ENCODE measurements around the gene FAM81B. TPM values are rescaled to one million over a fixed set of nuclear protein-coding genes. Genes with fewer than 3 reads are reported as not detected.
"Not testable (repeated sequence)": the region's sequence is repeated elsewhere in the genome, so short reads cannot be mapped to it uniquely, and the experiment has no call there.

The FAM81B gene
- total RNA-seq, 1 donor from 2014 or later, result not detected

DNA sequence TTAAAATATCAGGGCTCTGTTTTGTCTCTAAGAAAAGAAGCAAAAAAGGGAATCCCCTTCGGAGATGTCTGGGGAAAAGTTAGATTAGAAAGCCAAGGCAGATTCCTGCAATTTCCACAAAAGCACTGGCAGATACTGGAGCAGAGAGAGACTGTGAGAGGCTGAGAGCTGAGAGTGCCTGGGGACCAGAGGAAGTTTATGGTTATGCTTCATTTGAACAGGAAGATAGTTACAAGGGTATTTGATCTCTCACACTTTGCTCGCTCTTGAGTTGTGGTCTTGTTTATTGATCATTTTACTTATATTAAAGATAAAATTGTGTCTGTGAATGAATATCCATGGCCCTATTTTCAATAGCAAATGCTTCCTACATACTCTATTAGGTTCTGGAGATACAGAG, 32.8 kb upstream of the FAM81B start:
- Mint-ChIP-seq H3K9me3 (peaks cover 2% of the 10 kb centered on the region), H3K36me3 (ENCODE audit: low read depth) (no peaks in the 10 kb centered on the region), H3K4me1 (peaks cover 13% of the 10 kb centered on the region), H3K4me3 (peak overlapping the region; percentile 36), H3K27ac (no peak overlapping the region), H3K27me3 (no peaks in the 10 kb centered on the region)
- POLR2A ChIA-PET, result no interaction called here
- intact Hi-C loops (cut with micrococcal nuclease), result no loop called here
- ATAC-seq (ENCODE audit: low read depth) (no peak), DNase-seq (no peak)
- TF ChIP-seq, protein P1, sequence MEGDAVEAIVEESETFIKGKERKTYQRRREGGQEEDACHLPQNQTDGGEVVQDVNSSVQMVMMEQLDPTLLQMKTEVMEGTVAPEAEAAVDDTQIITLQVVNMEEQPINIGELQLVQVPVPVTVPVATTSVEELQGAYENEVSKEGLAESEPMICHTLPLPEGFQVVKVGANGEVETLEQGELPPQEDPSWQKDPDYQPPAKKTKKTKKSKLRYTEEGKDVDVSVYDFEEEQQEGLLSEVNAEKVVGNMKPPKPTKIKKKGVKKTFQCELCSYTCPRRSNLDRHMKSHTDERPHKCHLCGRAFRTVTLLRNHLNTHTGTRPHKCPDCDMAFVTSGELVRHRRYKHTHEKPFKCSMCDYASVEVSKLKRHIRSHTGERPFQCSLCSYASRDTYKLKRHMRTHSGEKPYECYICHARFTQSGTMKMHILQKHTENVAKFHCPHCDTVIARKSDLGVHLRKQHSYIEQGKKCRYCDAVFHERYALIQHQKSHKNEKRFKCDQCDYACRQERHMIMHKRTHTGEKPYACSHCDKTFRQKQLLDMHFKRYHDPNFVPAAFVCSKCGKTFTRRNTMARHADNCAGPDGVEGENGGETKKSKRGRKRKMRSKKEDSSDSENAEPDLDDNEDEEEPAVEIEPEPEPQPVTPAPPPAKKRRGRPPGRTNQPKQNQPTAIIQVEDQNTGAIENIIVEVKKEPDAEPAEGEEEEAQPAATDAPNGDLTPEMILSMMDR (IDR thresholded peaks at IDR 0.05), result no peak
- CTCF ChIA-PET, result no interaction called here

DNA sequence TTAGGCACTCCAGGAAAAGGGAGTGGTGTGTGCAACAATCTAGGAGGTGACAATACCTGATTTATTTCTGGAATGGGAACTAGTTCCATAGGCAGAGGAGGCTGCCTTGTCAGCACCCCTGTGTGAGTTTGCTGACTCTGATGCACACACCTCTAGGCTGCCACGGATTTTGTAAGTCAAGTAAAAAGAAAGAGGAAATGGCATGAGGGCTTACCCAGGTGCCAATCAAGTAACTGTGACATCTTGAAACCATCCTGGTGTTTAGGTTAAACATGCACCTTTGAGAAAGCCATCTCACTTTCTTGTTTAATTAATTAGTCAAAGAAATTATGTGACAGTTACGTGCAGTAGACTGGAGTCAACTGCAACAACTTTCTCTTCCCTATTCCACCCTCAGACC, 32.3 kb upstream of the FAM81B start:
- intact Hi-C loops (cut with micrococcal nuclease), result no loop called here
- Mint-ChIP-seq H3K9me3 (peaks cover 5% of the 10 kb centered on the region), H3K27ac (no peak overlapping the region), H3K27me3 (no peaks in the 10 kb centered on the region), H3K4me3 (peak overlapping the region; percentile 36), H3K4me1 (peaks cover 13% of the 10 kb centered on the region), H3K36me3 (ENCODE audit: low read depth) (no peaks in the 10 kb centered on the region)
- CTCF ChIA-PET, result no interaction called here
- POLR2A ChIA-PET, result no interaction called here
- TF ChIP-seq, protein P1 (IDR thresholded peaks at IDR 0.05), result no peak
- DNase-seq, result no peak
- ATAC-seq (ENCODE audit: low read depth), result no peak

DNA sequence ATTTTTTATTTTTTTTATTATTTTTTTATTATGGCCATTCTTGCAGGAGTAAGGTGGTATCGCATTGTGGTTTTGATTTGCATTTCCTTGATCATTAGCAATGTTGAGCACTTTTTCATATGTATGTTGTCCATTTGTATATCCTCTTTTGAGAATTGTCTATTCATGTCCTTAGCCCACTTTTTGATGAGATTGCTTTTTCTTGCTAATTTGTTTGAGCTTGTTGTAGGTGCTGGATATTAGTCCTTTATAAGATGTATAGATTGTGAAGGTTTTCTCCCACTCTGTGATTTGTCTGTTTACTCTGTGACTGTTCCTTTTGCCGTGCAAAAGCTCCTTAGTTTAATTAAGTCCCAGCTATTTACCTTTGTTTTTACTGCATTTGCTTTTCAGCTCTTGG, 30.5 kb upstream of the FAM81B start:
- intact Hi-C loops (cut with micrococcal nuclease); H3K27me3 Mint-ChIP-seq; H3K4me3 Mint-ChIP-seq; CTCF ChIA-PET; POLR2A ChIA-PET; H3K36me3 Mint-ChIP-seq (ENCODE audit: low read depth); ATAC-seq (ENCODE audit: low read depth); DNase-seq; H3K27ac Mint-ChIP-seq: not testable (repeated sequence)
- Mint-ChIP-seq H3K9me3 (peaks cover 17% of the 10 kb centered on the region), H3K4me1 (peaks cover 13% of the 10 kb centered on the region)

DNA sequence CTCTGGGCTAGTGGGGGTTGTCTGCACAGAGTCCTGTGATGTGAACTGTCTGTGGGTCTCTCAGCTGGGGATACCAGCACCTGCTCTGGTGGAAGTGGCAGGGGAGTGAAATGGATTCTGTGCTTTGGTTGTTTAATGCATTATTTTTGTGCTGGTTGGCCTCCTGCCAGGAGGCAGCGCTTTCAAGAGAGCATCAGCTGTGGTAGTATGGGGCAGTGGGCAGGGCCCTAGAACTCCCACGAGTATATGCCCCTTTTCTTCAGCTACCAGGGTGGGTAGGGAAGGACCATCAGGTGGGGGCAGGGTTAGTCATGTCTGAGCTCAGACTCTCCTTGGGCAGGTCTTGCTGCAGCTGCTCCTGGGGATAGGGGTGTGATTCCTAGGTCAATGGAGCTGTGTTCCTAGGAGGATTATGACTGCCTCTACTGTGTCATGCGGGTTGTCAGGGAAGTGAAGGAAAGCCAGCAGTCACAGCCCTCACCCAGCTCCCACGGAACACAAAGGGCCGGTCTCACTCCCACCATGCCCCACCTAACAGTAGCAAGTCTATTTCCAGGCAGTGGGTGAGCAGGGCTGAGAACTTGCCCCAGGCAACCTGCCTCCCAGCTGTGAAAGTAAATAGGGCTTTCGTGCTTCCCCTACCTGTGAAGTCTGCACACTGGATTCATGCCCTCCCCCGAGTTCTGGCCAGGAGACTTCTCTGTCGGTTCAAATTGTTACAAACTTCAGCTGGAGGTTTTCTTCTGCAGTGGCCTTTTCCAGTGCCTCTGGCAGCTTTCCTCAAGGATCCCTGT, 25.7 kb upstream of the FAM81B start:
- H3K4me3 Mint-ChIP-seq, result no peak overlapping the region
- ATAC-seq (ENCODE audit: low read depth) (no peak), DNase-seq (no peak)
- H3K4me1 Mint-ChIP-seq, result no peaks in the 10 kb centered on the region
- peaks cover 10% of the 10 kb centered on the region for H3K27me3 Mint-ChIP-seq
- intact Hi-C loops (cut with micrococcal nuclease), result no loop called here
- peaks cover 17% of the 10 kb centered on the region for H3K9me3 Mint-ChIP-seq
- TF ChIP-seq, protein P1 (IDR thresholded peaks at IDR 0.05), result no peak
- H3K27ac Mint-ChIP-seq, result no peak overlapping the region
- ChIA-PET POLR2A (no interaction called here), CTCF (no interaction called here)
- no peaks in the 10 kb centered on the region for H3K36me3 Mint-ChIP-seq (ENCODE audit: low read depth)

DNA sequence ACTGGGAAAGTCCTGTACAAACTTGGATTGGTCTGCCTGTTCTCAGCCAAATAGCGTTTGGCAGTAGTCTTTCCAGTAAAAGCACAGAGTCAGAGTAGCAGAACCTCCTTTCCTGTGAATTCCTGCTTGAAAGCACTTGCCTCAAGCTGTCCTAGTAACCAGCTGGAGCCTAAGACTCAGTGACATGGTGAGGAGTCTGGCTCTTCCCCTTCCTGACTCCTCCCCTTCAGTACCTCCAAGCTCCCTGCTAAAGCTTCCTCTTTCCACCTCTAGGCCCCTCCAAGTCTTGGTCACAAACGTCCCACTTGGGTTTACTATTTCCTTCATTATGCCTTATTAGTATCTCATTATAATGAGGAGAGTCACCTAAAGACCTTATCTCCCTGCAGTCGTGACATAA, 21.4 kb upstream of the FAM81B start:
- intact Hi-C loops (cut with micrococcal nuclease), result no loop called here
- peaks cover 12% of the 10 kb centered on the region for H3K27me3 Mint-ChIP-seq
- ChIA-PET POLR2A (no interaction called here), CTCF (no interaction called here)
- TF ChIP-seq, protein P1 (IDR thresholded peaks at IDR 0.05), result no peak
- no peak overlapping the region for H3K4me3 Mint-ChIP-seq
- ATAC-seq (ENCODE audit: low read depth) (no peak), DNase-seq (no peak)
- H3K36me3 Mint-ChIP-seq (ENCODE audit: low read depth), result no peaks in the 10 kb centered on the region
- peaks cover 4% of the 10 kb centered on the region for H3K9me3 Mint-ChIP-seq
- no peaks in the 10 kb centered on the region for H3K4me1 Mint-ChIP-seq
- H3K27ac Mint-ChIP-seq, result no peak overlapping the region

DNA sequence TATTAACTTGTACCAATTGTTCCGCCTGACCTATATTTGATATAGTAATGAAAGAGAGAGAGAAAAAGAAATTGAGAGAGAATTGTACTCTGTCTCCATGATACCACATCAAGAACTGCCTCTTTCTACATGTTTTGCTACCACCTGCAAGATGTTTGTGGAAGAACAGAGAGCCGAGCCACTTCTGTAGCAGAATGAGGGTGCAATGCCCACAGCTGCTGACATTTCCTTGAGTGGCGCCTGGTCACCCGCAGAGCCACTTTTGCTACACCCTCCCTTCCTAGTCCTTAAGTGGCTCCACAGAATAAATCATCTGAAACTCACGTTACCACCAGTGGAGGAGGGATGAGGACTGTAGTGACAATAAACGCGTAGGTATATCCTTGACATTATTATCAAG, 17.1 kb upstream of the FAM81B start:
- ATAC-seq (ENCODE audit: low read depth) (no peak), DNase-seq (no peak)
- ChIA-PET CTCF (no interaction called here), POLR2A (no interaction called here)
- TF ChIP-seq, protein P1 (IDR thresholded peaks at IDR 0.05), result no peak
- Mint-ChIP-seq H3K4me1 (no peaks in the 10 kb centered on the region), H3K27me3 (peaks cover 5% of the 10 kb centered on the region), H3K4me3 (no peak overlapping the region), H3K9me3 (no peaks in the 10 kb centered on the region), H3K27ac (no peak overlapping the region), H3K36me3 (ENCODE audit: low read depth) (no peaks in the 10 kb centered on the region)
- intact Hi-C loops (cut with micrococcal nuclease), result no loop called here
